Body of pancreas (tissue), 4 donors: ENCODE results near the gene PTPRN2.

Source experiments
- CTCF ChIP-seq, 7 experiments: fragments of 450-650 bp in 4 of 7; fragments of 200-600 bp in 3 of 7; sonication (generic) in 3 of 7; IDR thresholded peaks; one replicate each; pipeline ENCODE4 v1.5.1; 2016 to 2019; ENCODE audit warnings: antibody characterized with exemption in 7 of 7
- POLR2A ChIP-seq, 3 donors: fragments of 450-650 bp; IDR thresholded peaks; one replicate each; pipeline ENCODE4 v1.6.1; 2016; ENCODE audit warnings: antibody characterized with exemption in 3 of 3, mild to moderate bottlenecking in 2 of 3

DNA sequence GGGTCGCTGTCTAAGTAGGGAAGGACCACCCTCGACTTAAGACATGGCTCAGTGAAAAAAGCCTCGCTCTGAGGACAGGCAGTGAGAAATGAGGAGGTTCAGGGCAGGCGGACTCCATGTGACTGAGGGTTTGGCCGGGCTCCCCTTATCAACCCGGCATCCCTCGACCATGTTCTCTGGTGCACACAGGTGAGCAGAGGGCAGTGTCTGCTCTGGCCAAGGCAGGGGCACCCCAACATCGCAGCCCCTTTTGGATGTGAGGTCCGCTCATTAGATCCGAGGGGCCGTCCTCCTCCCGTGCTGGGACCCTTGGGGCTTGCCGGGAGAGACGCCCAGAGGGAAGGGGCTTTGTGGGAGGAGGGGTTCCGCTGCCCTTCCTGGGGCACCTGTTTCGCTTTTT is 775.7 kb downstream of the PTPRN2 start:
- TF ChIP-seq POLR2A (IDR thresholded peaks at IDR 0.05) (no peak), CTCF (IDR thresholded peaks at IDR 0.05) (no peak)
